Adrenal gland (tissue), 12 donors: ENCODE measurements around the gene GSK3A. TPM values are rescaled to one million over a fixed set of nuclear protein-coding genes. Genes with fewer than 3 reads are reported as not detected.

Source experiments
- DNase-seq, 7 donors: peaks; one replicate each; pipeline ENCODE4 v3.0.0-alpha.2; 2019 to 2020
- H3K27ac ChIP-seq, 5 donors: fragments of 200-600 bp; sonication (generic) in 4 of 5; 1 replicate in 3 of 5; 2 replicates in 2 of 5; pipeline versions ENCODE4 v1.5.1 to v1.8.0; 2016 to 2020; ENCODE audit warnings: mild to moderate bottlenecking in 1 of 5
- H3K27me3 ChIP-seq: fragments of 200-600 bp; 2 replicates; pipeline ENCODE4 v1.8.0; 2021
- H3K36me3 ChIP-seq, 2 donors: fragments of 200-600 bp; replicated peaks in 1 of 2; 1 replicate in 1 of 2; 2 replicates in 1 of 2; pipeline versions ENCODE4 v1.5.1 to v1.8.0; 2018 to 2022
- H3K4me1 ChIP-seq, 2 donors: fragments of 200-600 bp; replicated peaks in 1 of 2; 1 replicate in 1 of 2; 2 replicates in 1 of 2; pipeline versions ENCODE4 v1.5.1 to v1.8.0; 2018 to 2021
- H3K4me3 ChIP-seq, 4 donors: fragments of 200-600 bp; sonication (generic) in 3 of 4; one replicate each; pipeline ENCODE4 v1.5.1; 2016 to 2018
- H3K9me3 ChIP-seq, 3 donors: fragments of 200-600 bp; sonication (generic) in 1 of 3; replicated peaks in 1 of 3; 1 replicate in 2 of 3; 2 replicates in 1 of 3; pipeline versions ENCODE4 v1.5.1 to v1.8.0; 2016 to 2021
- CTCF ChIP-seq, 6 experiments: fragments of 450-650 bp in 4 of 6; fragments of 200-600 bp in 2 of 6; sonication (generic) in 1 of 6; IDR thresholded peaks; 1 replicate in 5 of 6; 2 replicates in 1 of 6; pipeline versions ENCODE4 v1.5.1 to v1.8.0; 2016 to 2021; ENCODE audit warnings: antibody characterized with exemption in 6 of 6, mild to moderate bottlenecking in 2 of 6, moderate library complexity in 1 of 6
- POLR2A ChIP-seq, 2 donors: fragments of 450-650 bp; IDR thresholded peaks; one replicate each; pipeline ENCODE4 v1.6.1; 2017; ENCODE audit warnings: antibody characterized with exemption in 2 of 2, mild to moderate bottlenecking in 2 of 2, moderate library complexity in 1 of 2
- WGBS, 4 donors: extraction: QIAGEN DNeasy Blood & Tissue Kit in 2 of 4; methylation state at CpG; one replicate each; pipeline versions ENCODE4 v1.1.5 to v1.1.7; 2013 to 2017; 5-methylcytosine and 5-hydroxymethylcytosine counted together
- intact Hi-C, 2 donors: fragments of 100-400 bp; cut with DNase I; formaldehyde crosslinking; loops; one replicate each; pipeline versions ENCODE4 v1.14.1 to v1.15.0; 2022 to 2023
- polyA plus RNA-seq, 3 donors: library from polyadenylated mRNA; stranded (reverse); fragments of 200-250 nt in 2 of 3; fragments of 350-450 nt in 1 of 3; fragmentation: Illumina TruSeq in 1 of 3; extraction: RNeasy Lipid Tissue Mini Kit (QIAGEN cat#74804) in 1 of 3; gene quantifications; one replicate each; pipeline ENCODE4 v1.2.3, GENCODE V29; 2013 to 2014
- total RNA-seq, 9 donors: library from RNA; depleted of rRNA in 4 of 9; stranded (reverse); fragments of >200 nt in 4 of 9; fragments of 120-200 nt in 1 of 9; fragmentation: NEBNext Ultra II Directional in 1 of 9; extraction: Animal tissue kit (Norgen Biotek cat#: 25700) in 1 of 9; gene quantifications; one replicate each; pipeline versions ENCODE4 v1.1.0 to v1.2.4, GENCODE V29; 2013 to 2023
- donor health status: healthy with polysubstance abuse.
- donor health status: Bipolar disorder and iron deficiency.
- donor health status: DM: yes; HTN: yes; CAD: no.
- donor health status: DM: no; HTN: no; CAD: no.
- donor health status: DM: no; HTN: no; CAD: no.
- donor health status: DM: yes; HTN: yes; CAD: no.

The GSK3A gene
- total and polyA plus RNA-seq, 12 donors, result 19.5 to 94.9 (median 49.7) TPM

- 65 to 76% (median 72%) methylated on average over 7 to 11 of the region's 11 CpGs for WGBS, 4 donors
- H3K36me3 ChIP-seq, result peaks cover 0 to 30% of the 10 kb centered on the region in 2 donors
These were observed 27.5 kb downstream of the GSK3A start for GRCh38 chr19:42214810-42215485.

GRCh38 chr19:42212886-42213285 lies 29.5 kb downstream of the GSK3A start:
- Histone ChIP-seq H3K27ac (no peak overlapping the region), H3K9me3 (no peaks in the 10 kb centered on the region), H3K36me3 (peaks cover 0 to 50% of the 10 kb centered on the region in 2 donors), H3K27me3 (no peaks in the 10 kb centered on the region), H3K4me1 (peaks cover 7 to 48% of the 10 kb centered on the region in 2 donors), H3K4me3 (no peak overlapping the region)
- DNase-seq, result peak in 1 of 7 donors; percentile 10
- intact Hi-C loops, result no loop called here
- 74 to 86% (median 81%) methylated on average over 1 of the region's 1 CpG for WGBS, 4 donors
- TF ChIP-seq CTCF (IDR thresholded peaks at IDR 0.05) (no peak), POLR2A (IDR thresholded peaks at IDR 0.05) (no peak)

More at GRCh38 chr19:42214810-42215485, 27.5 kb downstream of the GSK3A start:
- Histone ChIP-seq H3K4me3 (no peak overlapping the region), H3K4me1 (peaks cover 12 to 59% of the 10 kb centered on the region in 2 donors), H3K27me3 (no peaks in the 10 kb centered on the region), H3K27ac (peak overlapping the region in 1 of 5 donors; percentile 30), H3K9me3 (no peaks in the 10 kb centered on the region)
- DNase-seq, result no peak
- intact Hi-C loops, result no loop called here
- TF ChIP-seq CTCF (IDR thresholded peaks at IDR 0.05) (no peak), POLR2A (IDR thresholded peaks at IDR 0.05) (no peak)

GRCh38 chr19:42208612-42209011 lies 33.8 kb downstream of the GSK3A start:
- Histone ChIP-seq H3K27me3 (no peaks in the 10 kb centered on the region), H3K4me1 (peaks cover 0 to 32% of the 10 kb centered on the region in 2 donors), H3K27ac (peak overlapping the region in 1 of 5 donors; percentile 64), H3K9me3 (no peaks in the 10 kb centered on the region), H3K36me3 (peaks cover 0 to 82% of the 10 kb centered on the region in 2 donors), H3K4me3 (no peak overlapping the region)
- intact Hi-C loops, result no loop called here
- 90 to 93% (median 91%) methylated on average over 8 to 11 of the region's 11 CpGs for WGBS, 4 donors
- TF ChIP-seq CTCF (IDR thresholded peaks at IDR 0.05) (no peak), POLR2A (IDR thresholded peaks at IDR 0.05) (no peak)
- DNase-seq, result peak in 2 of 7 donors; percentile 10 to 82

- peaks cover 0 to 84% of the 10 kb centered on the region in 2 donors for H3K36me3 ChIP-seq
- no peaks in the 10 kb centered on the region for H3K9me3 ChIP-seq
- no peak overlapping the region for H3K4me3 ChIP-seq
- WGBS, 4 donors, result 56 to 70% (median 67%) methylated on average over 6 of the region's 6 CpGs
- H3K27me3 ChIP-seq, result no peaks in the 10 kb centered on the region
- TF ChIP-seq CTCF (IDR thresholded peaks at IDR 0.05) (no peak), POLR2A (IDR thresholded peaks at IDR 0.05) (no peak)
- peak overlapping the region in 2 of 5 donors; percentile 40 to 64 for H3K27ac ChIP-seq
- DNase-seq, result peak in 1 of 7 donors; percentile 20
- intact Hi-C loops, result no loop called here
- peaks cover 0 to 28% of the 10 kb centered on the region in 2 donors for H3K4me1 ChIP-seq
These were observed 34.6 kb downstream of the GSK3A start for GRCh38 chr19:42207767-42208271.
